H4 (cell line): ENCODE measurements around the gene JADE2. TPM values are rescaled to one million over a fixed set of nuclear protein-coding genes. Genes with fewer than 3 reads are reported as not detected.

Experiments used
- total RNA-seq: library from RNA; depleted of rRNA; stranded (reverse); fragments of >200 nt; shearing (Covaris generic); gene quantifications from 2 replicates; pipeline ENCODE4 v1.2.3, GENCODE V29; 2014; rRNA removed

Gene JADE2
- total RNA-seq, 1 experiment from 2014 or later = 17.9 TPM

Other genes with a start within 250 kb of the JADE2 start
- gene CDKL3, start 158.5 kb upstream of the JADE2 start, total RNA-seq = 0.64 and 1.5 TPM in 2 replicates
- gene UBE2B, start 154.1 kb upstream of the JADE2 start, total RNA-seq = 36.0 and 43.8 TPM in 2 replicates
- gene CDKN2AIPNL, start 113.8 kb upstream of the JADE2 start, total RNA-seq = 83.0 and 87.8 TPM in 2 replicates
- 62.9 and 101 TPM in 2 replicates for gene SAR1B, start 107.2 kb downstream of the JADE2 start, total RNA-seq
- gene SEC24A, start 123.1 kb downstream of the JADE2 start, total RNA-seq = 16.4 and 23.3 TPM in 2 replicates
- gene CAMLG, start 212.9 kb downstream of the JADE2 start, total RNA-seq = 24.1 and 34.0 TPM in 2 replicates
- 28.4 and 31.5 TPM in 2 replicates for gene DDX46, start 233.1 kb downstream of the JADE2 start, total RNA-seq